ENCODE measurements around the gene TAC3.

TAC3 gene

DNA sequence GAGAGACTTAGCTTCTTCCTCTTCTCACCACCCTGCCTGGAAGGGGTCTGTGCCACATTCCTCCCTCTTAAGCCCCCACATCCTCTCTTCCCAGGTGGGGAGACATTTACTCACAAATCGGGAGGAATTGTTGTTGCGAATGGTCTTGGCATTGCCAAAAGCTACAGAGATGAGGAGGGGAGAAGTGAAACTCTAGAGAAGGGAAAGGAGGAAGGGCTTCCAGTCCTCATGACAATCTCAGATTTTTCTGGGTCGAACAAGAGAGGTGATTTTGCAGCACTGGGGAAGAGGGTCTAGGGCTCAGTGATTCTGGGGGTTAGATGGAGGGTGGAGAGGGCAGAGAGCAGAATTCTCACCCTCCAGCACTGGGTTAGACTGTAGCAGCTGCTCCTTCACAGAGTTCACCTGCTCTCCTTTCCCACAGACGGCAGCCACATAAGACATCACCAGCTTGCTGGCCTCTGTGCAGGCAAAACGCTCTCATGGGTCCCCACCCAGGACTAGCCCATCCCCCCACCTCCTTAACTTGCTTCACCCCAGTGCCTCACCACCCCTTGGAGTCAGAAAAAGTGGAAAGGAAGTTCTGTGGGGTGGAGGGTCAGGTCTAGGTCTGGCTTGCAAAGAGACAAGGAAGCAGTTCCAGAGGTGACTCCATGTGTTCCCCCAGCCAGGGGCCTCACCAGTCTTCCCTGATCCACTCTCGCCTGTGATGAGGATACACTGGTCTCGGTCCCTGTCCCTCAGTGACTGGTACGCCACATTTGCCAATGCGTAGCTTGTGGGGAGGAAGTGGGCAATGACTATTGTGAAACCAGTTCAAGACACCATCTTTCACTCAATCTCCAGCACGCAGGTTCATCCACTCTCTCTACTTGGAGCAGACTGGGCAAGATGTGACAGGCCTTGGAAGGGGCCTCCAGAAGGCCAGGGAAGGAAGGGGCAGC, 30.9 kb upstream of the TAC3 start:
- Histone ChIP-seq H3K18ac (ENCODE audit: low read depth in 1 of 2, low read length in 2 of 2) (no peak overlapping the region), H3K14ac (ENCODE audit: low read length in 2 of 2) (no peak overlapping the region), H4K8ac (ENCODE audit: low read length) (no peak overlapping the region), H3K4me1 (ENCODE audit: control insufficient read depth, insufficient read depth, low read depth, low read length) (peaks cover 6% of the 10 kb centered on the region), H3K9me3 (ENCODE audit: control insufficient read depth, low read length) (no peaks in the 10 kb centered on the region), H2AFZ (ENCODE audit: low read depth, low read length) (no peak overlapping the region), H3K23ac (ENCODE audit: low read length in 2 of 2) (no peak overlapping the region), H2BK12ac (ENCODE audit: low read length in 2 of 2) (no peak overlapping the region), H3K4me3 (ENCODE audit: insufficient read depth in 1 of 2, low read depth in 1 of 2, low read length in 2 of 2) (no peak overlapping the region), H2BK15ac (ENCODE audit: low read depth, poor library complexity, severe bottlenecking) (no peak overlapping the region), H3K27ac (ENCODE audit: low read length, poor library complexity, severe bottlenecking) (no peak overlapping the region), H3K9ac (ENCODE audit: low read length) (no peak overlapping the region), H3K4ac (ENCODE audit: low read depth in 1 of 2, low read length in 2 of 2) (no peak overlapping the region), H3K79me1 (replicated peaks; ENCODE audit: low read length, poor library complexity, severe bottlenecking) (no peaks in the 10 kb centered on the region), H3K36me3 (ENCODE audit: control insufficient read depth in 1 of 2, insufficient read depth in 2 of 2, low read depth in 1 of 2, low read length in 2 of 2) (no peaks in the 10 kb centered on the region), H2BK5ac (ENCODE audit: low read depth, low read length, poor library complexity, severe bottlenecking) (no peak overlapping the region), H2AK5ac (ENCODE audit: low read length, severe bottlenecking) (no peak overlapping the region), H3K27me3 (ENCODE audit: control insufficient read depth in 1 of 2, insufficient read depth in 1 of 2, low read length in 2 of 2) (peaks cover 43 to 93% of the 10 kb centered on the region in 2 experiments), H3K4me2 (ENCODE audit: low read length, poor library complexity, severe bottlenecking) (no peak overlapping the region), H4K91ac (ENCODE audit: low read length) (no peak overlapping the region), H2BK120ac (ENCODE audit: low read depth, low read length) (no peak overlapping the region)
- WGBS = 79% methylated on average over 9 of the region's 10 CpGs
- no peak for DNase-seq

DNA sequence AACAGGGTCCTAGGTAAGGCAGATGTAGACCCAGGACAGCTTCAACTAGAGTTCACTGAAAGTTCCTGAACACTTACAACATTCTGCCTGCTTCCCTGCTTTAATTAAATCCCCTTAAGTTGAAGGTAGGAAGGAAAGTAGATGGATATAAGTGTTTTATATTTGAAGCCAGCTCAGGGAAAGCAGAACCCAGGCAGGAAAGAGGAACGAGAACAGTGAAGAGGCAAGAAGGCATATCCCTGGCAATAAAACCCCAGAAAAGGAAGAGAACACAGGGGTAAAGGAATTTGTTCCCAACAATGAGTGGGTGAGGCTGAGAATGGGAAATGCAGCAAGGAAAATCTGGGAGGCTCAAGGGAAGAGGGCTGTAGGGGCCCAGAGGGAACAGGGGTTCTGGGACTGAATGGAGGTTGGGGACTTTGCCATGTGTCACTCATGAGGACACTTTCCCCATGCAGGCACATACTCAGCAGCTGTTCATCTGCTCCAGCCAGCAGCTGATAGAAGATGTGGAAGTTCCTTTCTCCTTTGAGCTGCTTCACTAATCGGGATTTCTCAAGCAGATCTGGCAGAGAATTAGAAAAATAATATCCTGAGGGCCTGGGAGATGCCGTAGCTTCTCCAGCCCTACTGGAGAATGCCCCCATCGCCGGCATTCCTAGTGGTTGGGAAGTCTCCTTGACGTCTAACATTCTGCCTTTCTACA, 29.9 kb upstream of the TAC3 start:
- Histone ChIP-seq H3K9me3 (ENCODE audit: control insufficient read depth, low read length) (no peaks in the 10 kb centered on the region), H3K18ac (ENCODE audit: low read depth in 1 of 2, low read length in 2 of 2) (no peak overlapping the region), H2BK120ac (ENCODE audit: low read depth, low read length) (no peak overlapping the region), H2AFZ (ENCODE audit: low read depth, low read length) (no peak overlapping the region), H2BK5ac (ENCODE audit: low read depth, low read length, poor library complexity, severe bottlenecking) (no peak overlapping the region), H3K14ac (ENCODE audit: low read length in 2 of 2) (no peak overlapping the region), H3K4ac (ENCODE audit: low read depth in 1 of 2, low read length in 2 of 2) (no peak overlapping the region), H3K4me2 (ENCODE audit: low read length, poor library complexity, severe bottlenecking) (no peak overlapping the region), H4K8ac (ENCODE audit: low read length) (no peak overlapping the region), H2BK15ac (ENCODE audit: low read depth, poor library complexity, severe bottlenecking) (no peak overlapping the region), H2AK5ac (ENCODE audit: low read length, severe bottlenecking) (no peak overlapping the region), H2BK12ac (ENCODE audit: low read length in 2 of 2) (no peak overlapping the region), H3K23ac (ENCODE audit: low read length in 2 of 2) (no peak overlapping the region), H3K79me1 (replicated peaks; ENCODE audit: low read length, poor library complexity, severe bottlenecking) (no peaks in the 10 kb centered on the region), H3K4me3 (ENCODE audit: insufficient read depth in 1 of 2, low read depth in 1 of 2, low read length in 2 of 2) (no peak overlapping the region), H3K4me1 (ENCODE audit: control insufficient read depth, insufficient read depth, low read depth, low read length) (peaks cover 6% of the 10 kb centered on the region), H3K36me3 (ENCODE audit: control insufficient read depth in 1 of 2, insufficient read depth in 2 of 2, low read depth in 1 of 2, low read length in 2 of 2) (no peaks in the 10 kb centered on the region), H3K27ac (ENCODE audit: low read length, poor library complexity, severe bottlenecking) (no peak overlapping the region), H3K9ac (ENCODE audit: low read length) (no peak overlapping the region), H4K91ac (ENCODE audit: low read length) (no peak overlapping the region), H3K27me3 (ENCODE audit: control insufficient read depth in 1 of 2, insufficient read depth in 1 of 2, low read length in 2 of 2) (peaks cover 46 to 100% of the 10 kb centered on the region in 2 experiments)
- no peak for DNase-seq
- WGBS = 86% methylated on average over 6 of the region's 6 CpGs

DNA sequence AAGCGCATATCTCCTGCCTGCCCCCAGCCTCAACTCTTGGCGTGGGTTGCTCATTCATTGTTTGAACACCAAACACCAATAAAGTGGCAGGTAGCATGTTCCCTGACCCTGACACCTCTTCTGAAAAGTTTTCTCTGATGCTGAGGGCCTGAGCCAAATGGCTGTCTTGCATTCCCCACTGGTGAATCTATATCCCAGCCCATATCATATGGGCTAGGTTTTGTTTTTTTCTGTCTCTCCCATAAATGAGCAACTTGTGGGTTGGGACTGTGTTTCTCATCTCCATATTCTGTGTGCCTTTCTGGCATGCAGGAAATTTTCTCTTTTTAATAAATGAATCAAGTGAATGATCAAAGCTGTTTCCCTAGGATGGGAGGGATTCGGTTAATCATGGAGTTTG, 28.6 kb upstream of the TAC3 start:
- H3K4me1 ChIP-seq (ENCODE audit: control insufficient read depth, insufficient read depth, low read depth, low read length) = peaks cover 6% of the 10 kb centered on the region
- WGBS = 83% methylated on average over 3 of the region's 3 CpGs
- H3K27me3 ChIP-seq (ENCODE audit: control insufficient read depth in 1 of 2, insufficient read depth in 1 of 2, low read length in 2 of 2) = peaks cover 55 to 99% of the 10 kb centered on the region in 2 experiments
- no peak overlapping the region for H2AFZ ChIP-seq (ENCODE audit: low read depth, low read length)
- H3K27ac ChIP-seq (ENCODE audit: low read length, poor library complexity, severe bottlenecking) = no peak overlapping the region
- H2BK120ac ChIP-seq (ENCODE audit: low read depth, low read length) = no peak overlapping the region
- H2BK12ac ChIP-seq (ENCODE audit: low read length in 2 of 2) = no peak overlapping the region
- no peaks in the 10 kb centered on the region for H3K79me1 ChIP-seq (replicated peaks; ENCODE audit: low read length, poor library complexity, severe bottlenecking)
- no peaks in the 10 kb centered on the region for H3K36me3 ChIP-seq (ENCODE audit: control insufficient read depth in 1 of 2, insufficient read depth in 2 of 2, low read depth in 1 of 2, low read length in 2 of 2)
- no peak for DNase-seq
- no peak overlapping the region for H4K8ac ChIP-seq (ENCODE audit: low read length)
- no peaks in the 10 kb centered on the region for H3K9me3 ChIP-seq (ENCODE audit: control insufficient read depth, low read length)
- no peak overlapping the region for H2BK5ac ChIP-seq (ENCODE audit: low read depth, low read length, poor library complexity, severe bottlenecking)
- H2AK5ac ChIP-seq (ENCODE audit: low read length, severe bottlenecking) = no peak overlapping the region
- H3K9ac ChIP-seq (ENCODE audit: low read length) = no peak overlapping the region
- no peak overlapping the region for H3K4me3 ChIP-seq (ENCODE audit: insufficient read depth in 1 of 2, low read depth in 1 of 2, low read length in 2 of 2)
- H3K4ac ChIP-seq (ENCODE audit: low read depth in 1 of 2, low read length in 2 of 2) = no peak overlapping the region
- peak overlapping the region in 1 of 2 experiments; percentile 77 for H3K23ac ChIP-seq (ENCODE audit: low read length in 2 of 2)
- H3K14ac ChIP-seq (ENCODE audit: low read length in 2 of 2) = no peak overlapping the region
- no peak overlapping the region for H3K4me2 ChIP-seq (ENCODE audit: low read length, poor library complexity, severe bottlenecking)
- H2BK15ac ChIP-seq (ENCODE audit: low read depth, poor library complexity, severe bottlenecking) = no peak overlapping the region
- no peak overlapping the region for H3K18ac ChIP-seq (ENCODE audit: low read depth in 1 of 2, low read length in 2 of 2)
- H4K91ac ChIP-seq (ENCODE audit: low read length) = no peak overlapping the region

DNA sequence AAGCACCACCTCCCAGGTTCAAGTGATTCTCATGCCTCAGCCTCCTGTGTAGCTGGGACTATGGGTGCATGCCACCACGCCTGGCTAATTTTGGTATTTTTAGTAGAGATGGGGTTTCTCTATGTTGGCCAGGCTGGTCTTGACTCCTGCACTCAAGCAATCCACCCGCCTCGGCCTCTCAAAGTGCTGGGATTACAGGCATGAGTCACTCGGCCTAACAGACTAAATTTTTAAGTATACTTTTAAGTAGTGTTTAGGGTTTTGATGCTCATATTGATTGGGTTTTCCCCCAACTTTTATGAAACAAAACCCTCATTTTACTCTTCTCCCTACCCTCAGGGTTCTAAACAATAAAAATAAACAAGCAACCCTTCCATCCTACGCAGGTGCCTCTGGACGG, 28.1 kb upstream of the TAC3 start:
- Histone ChIP-seq H2AFZ (ENCODE audit: low read depth, low read length) (no peak overlapping the region), H3K4me2 (ENCODE audit: low read length, poor library complexity, severe bottlenecking) (no peak overlapping the region), H2BK120ac (ENCODE audit: low read depth, low read length) (no peak overlapping the region), H2BK5ac (ENCODE audit: low read depth, low read length, poor library complexity, severe bottlenecking) (no peak overlapping the region), H3K27ac (ENCODE audit: low read length, poor library complexity, severe bottlenecking) (no peak overlapping the region), H3K9me3 (ENCODE audit: control insufficient read depth, low read length) (no peaks in the 10 kb centered on the region), H3K18ac (ENCODE audit: low read depth in 1 of 2, low read length in 2 of 2) (no peak overlapping the region), H2AK5ac (ENCODE audit: low read length, severe bottlenecking) (no peak overlapping the region), H4K91ac (ENCODE audit: low read length) (no peak overlapping the region), H2BK15ac (ENCODE audit: low read depth, poor library complexity, severe bottlenecking) (no peak overlapping the region), H3K4me3 (ENCODE audit: insufficient read depth in 1 of 2, low read depth in 1 of 2, low read length in 2 of 2) (no peak overlapping the region), H3K79me1 (replicated peaks; ENCODE audit: low read length, poor library complexity, severe bottlenecking) (no peaks in the 10 kb centered on the region), H3K36me3 (ENCODE audit: control insufficient read depth in 1 of 2, insufficient read depth in 2 of 2, low read depth in 1 of 2, low read length in 2 of 2) (no peaks in the 10 kb centered on the region), H4K8ac (ENCODE audit: low read length) (no peak overlapping the region), H3K27me3 (ENCODE audit: control insufficient read depth in 1 of 2, insufficient read depth in 1 of 2, low read length in 2 of 2) (peaks cover 60 to 99% of the 10 kb centered on the region in 2 experiments), H3K4ac (ENCODE audit: low read depth in 1 of 2, low read length in 2 of 2) (no peak overlapping the region), H3K23ac (ENCODE audit: low read length in 2 of 2) (peak overlapping the region in 1 of 2 experiments; percentile 77), H3K9ac (ENCODE audit: low read length) (no peak overlapping the region), H3K14ac (ENCODE audit: low read length in 2 of 2) (no peak overlapping the region), H3K4me1 (ENCODE audit: control insufficient read depth, insufficient read depth, low read depth, low read length) (peaks cover 6% of the 10 kb centered on the region), H2BK12ac (ENCODE audit: low read length in 2 of 2) (no peak overlapping the region)
- 93% methylated on average over 3 of the region's 6 CpGs for WGBS
- DNase-seq = no peak

Data from mesenchymal stem cell (in vitro differentiated cells and primary cell).